ENCODE results near the gene ZHX3.
"Not testable (repeated sequence)": the region's sequence is repeated elsewhere in the genome, so short reads cannot be mapped to it uniquely, and the experiment has no call there.

Gene ZHX3

GRCh38 chr20:41145317-41145716 is 172.2 kb downstream of the ZHX3 start:
- no peak for DNase-seq

GRCh38 chr20:41143354-41143753 is 174.2 kb downstream of the ZHX3 start:
- DNase-seq = no peak

GRCh38 chr20:41142919-41143318 is 174.6 kb downstream of the ZHX3 start:
- no peak for DNase-seq

GRCh38 chr20:41142245-41142644 is 175.3 kb downstream of the ZHX3 start:
- no peak for DNase-seq

- no peak for DNase-seq
Observed at GRCh38 chr20:41141153-41141815, 176.2 kb downstream of the ZHX3 start.

GRCh38 chr20:41140226-41141133 is 177.1 kb downstream of the ZHX3 start:
- DNase-seq = no peak

GRCh38 chr20:41139227-41140093 is 178.1 kb downstream of the ZHX3 start:
- no peak for DNase-seq

GRCh38 chr20:41138475-41139226 is 178.9 kb downstream of the ZHX3 start:
- DNase-seq = peak; percentile 18

- DNase-seq = peak; percentile 63
Observed at GRCh38 chr20:41137614-41138474, 179.7 kb downstream of the ZHX3 start.

- DNase-seq = peak; percentile 77
Observed at GRCh38 chr20:41136680-41137613, 180.6 kb downstream of the ZHX3 start, which contains the start of gene PLCG1. Gene PLCG1, plus strand, starts transcription at chr20:41137543. Its CDS starts 99 bp downstream, at chr20:41137642.

GRCh38 chr20:41135888-41136679 is 181.4 kb downstream of the ZHX3 start:
- DNase-seq = no peak

- peak; percentile 56 for DNase-seq
Observed at GRCh38 chr20:41135187-41135887, 182.2 kb downstream of the ZHX3 start.

- no peak for DNase-seq
Observed at GRCh38 chr20:41134362-41135186, 183.0 kb downstream of the ZHX3 start.

- no peak for DNase-seq
Observed at GRCh38 chr20:41133709-41134361, 183.7 kb downstream of the ZHX3 start.

- DNase-seq = not testable (repeated sequence)
Observed at GRCh38 chr20:41132388-41132775, 185.1 kb downstream of the ZHX3 start.

GRCh38 chr20:41131594-41132387 is 185.7 kb downstream of the ZHX3 start:
- no peak for DNase-seq
